Measurements from ENCODE around the gene GALNT12.

DNA sequence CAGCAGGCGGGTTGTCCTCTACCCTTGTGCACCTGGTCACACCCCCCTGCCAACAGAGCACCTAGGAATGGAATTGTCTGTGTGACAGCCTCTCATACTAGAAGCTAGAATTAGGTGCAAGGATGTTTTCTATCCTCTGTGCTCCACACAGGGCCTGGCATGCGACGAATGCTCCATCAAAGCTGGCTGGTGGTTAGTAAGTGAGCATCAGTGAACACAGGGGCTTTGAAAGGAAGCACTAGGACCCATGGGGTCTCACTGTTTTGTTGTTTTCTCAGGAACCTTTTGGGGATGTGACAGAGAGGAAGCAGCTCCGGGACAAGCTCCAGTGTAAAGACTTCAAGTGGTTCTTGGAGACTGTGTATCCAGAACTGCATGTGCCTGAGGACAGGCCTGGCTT, 32.3 kb downstream of the GALNT12 start:
- TF ChIP-seq, protein P1, sequence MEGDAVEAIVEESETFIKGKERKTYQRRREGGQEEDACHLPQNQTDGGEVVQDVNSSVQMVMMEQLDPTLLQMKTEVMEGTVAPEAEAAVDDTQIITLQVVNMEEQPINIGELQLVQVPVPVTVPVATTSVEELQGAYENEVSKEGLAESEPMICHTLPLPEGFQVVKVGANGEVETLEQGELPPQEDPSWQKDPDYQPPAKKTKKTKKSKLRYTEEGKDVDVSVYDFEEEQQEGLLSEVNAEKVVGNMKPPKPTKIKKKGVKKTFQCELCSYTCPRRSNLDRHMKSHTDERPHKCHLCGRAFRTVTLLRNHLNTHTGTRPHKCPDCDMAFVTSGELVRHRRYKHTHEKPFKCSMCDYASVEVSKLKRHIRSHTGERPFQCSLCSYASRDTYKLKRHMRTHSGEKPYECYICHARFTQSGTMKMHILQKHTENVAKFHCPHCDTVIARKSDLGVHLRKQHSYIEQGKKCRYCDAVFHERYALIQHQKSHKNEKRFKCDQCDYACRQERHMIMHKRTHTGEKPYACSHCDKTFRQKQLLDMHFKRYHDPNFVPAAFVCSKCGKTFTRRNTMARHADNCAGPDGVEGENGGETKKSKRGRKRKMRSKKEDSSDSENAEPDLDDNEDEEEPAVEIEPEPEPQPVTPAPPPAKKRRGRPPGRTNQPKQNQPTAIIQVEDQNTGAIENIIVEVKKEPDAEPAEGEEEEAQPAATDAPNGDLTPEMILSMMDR (IDR thresholded peaks at IDR 0.05), result no peak
- TF ChIP-seq POLR2A (IDR thresholded peaks at IDR 0.05) (no peak), POLR2AphosphoS5 (IDR thresholded peaks at IDR 0.05) (no peak)

All from prostate gland (tissue), 2 donors.